ENCODE measurements around the gene NCS1. TPM values are rescaled to one million over a fixed set of nuclear protein-coding genes. Genes with fewer than 3 reads are reported as not detected.
"Not testable (repeated sequence)": the region's sequence is repeated elsewhere in the genome, so short reads cannot be mapped to it uniquely, and the experiment has no call there.

The NCS1 gene
- total RNA-seq, 2 experiments from 2014 or later, result 3.3 TPM

DNA sequence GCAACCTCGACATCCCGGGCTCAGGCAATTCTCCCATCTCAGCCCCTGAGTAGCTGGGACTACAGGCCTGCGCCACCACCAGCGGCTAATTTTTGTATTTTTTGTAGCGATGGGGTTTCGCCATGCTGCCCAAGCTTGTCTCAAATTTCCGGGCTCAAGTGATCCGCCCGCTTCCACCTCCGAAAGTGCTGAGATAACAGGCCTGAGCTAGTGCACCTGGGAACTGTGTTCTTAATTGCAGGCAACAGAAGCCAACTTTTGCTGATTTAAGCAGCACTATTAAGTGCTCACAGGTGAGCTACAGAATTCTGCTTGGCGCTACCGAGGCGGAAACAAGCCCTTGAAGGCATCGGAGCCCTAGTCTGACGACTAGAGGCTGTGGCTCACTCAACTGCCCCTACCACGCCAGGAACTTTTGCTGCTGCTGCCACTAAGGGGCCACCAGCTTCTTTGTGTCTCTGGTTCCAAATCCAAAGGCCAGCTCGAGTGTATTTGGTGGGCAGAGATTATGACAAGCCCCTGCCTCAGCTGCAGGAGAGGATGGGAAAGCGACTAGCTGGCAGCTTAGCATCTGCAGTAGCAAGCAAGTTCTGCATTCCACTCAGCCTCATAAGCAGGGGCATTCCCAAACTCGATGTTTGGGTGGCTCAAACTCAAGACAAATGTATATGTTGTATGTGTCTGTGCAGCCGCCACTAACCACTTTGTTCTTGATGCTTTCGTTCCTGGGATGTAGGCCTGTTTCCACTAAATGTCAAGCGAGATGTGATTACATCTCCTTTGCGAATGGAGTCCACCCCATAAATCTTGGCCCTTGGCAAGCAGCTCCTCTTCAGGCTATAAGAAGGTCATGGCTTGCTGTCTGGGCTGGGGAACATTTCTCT is 82.8 kb downstream of the NCS1 start:
- POLR2A ChIA-PET, result interaction anchor here (0.7 kb wide), 1 partner anchor 8 kb away, joined by 3 read pairs; no protein-coding TSS in a partner anchor

DNA sequence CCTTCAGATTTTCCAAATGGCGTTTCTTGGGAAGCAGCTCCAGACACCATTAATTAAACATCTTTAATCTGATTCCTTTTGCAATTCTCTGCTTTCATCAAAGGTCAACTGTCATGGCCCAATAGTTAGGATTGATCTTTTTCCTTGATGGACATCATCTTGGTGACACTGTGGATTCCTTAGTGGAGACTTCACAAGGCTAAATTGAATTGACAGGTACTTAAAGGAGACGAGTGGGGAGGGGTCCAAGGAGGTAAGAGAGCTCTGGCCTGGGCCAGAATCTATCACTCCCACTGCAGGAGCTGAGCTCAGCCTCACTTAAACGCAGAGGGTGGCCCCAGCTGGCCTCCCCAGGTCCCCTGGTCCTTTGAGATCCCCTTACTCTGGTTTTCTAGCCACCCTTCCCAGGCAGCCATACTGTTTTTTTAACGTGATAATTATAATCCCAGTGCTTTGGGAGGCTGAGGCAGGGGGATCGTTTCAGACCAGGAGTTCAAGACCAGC is 83.5 kb downstream of the NCS1 start:
- DNase-seq (no peak), ATAC-seq (no peak)
- peaks cover 22% of the 10 kb centered on the region for H3K27me3 Mint-ChIP-seq (ENCODE audit: low read depth)
- no peaks in the 10 kb centered on the region for H3K4me1 Mint-ChIP-seq (ENCODE audit: low read depth)
- H3K36me3 Mint-ChIP-seq (ENCODE audit: low read depth), result no peaks in the 10 kb centered on the region
- ChIA-PET CTCF (no interaction called here), POLR2A (no interaction called here)
- H3K4me3 Mint-ChIP-seq, result no peak overlapping the region
- no peak overlapping the region for H3K27ac Mint-ChIP-seq
- H3K9me3 Mint-ChIP-seq (ENCODE audit: insufficient read depth), result no peaks in the 10 kb centered on the region

More for the DNA sequence above, 82.8 kb downstream of the NCS1 start:
- ATAC-seq, result no peak
- Mint-ChIP-seq H3K36me3 (ENCODE audit: low read depth) (no peaks in the 10 kb centered on the region), H3K27me3 (ENCODE audit: low read depth) (peaks cover 23% of the 10 kb centered on the region), H3K4me1 (ENCODE audit: low read depth) (no peaks in the 10 kb centered on the region), H3K4me3 (no peak overlapping the region), H3K9me3 (ENCODE audit: insufficient read depth) (no peaks in the 10 kb centered on the region), H3K27ac (no peak overlapping the region)
- CTCF ChIA-PET, result no interaction called here
- no peak for DNase-seq

DNA sequence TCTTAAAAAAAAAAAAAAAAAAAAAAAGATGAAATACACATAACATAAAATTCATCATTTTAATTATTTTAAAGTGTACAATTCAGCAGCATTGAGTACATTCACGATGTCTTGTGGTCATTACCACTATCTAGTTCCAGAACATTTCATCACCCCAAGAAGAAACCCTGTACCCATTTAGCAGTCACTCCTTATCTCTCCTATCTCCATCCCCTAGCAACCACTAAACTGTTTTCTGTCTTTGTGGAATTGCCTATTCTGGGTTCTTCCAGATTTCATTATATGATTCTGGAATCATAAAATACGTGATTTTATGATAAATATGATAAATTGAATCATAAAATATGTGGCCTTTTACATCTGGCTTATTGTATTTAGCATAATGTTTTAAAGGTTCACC is 84.4 kb downstream of the NCS1 start:
- peaks cover 19% of the 10 kb centered on the region for H3K27me3 Mint-ChIP-seq (ENCODE audit: low read depth)
- ATAC-seq, result no peak
- no peaks in the 10 kb centered on the region for H3K9me3 Mint-ChIP-seq (ENCODE audit: insufficient read depth)
- no peak overlapping the region for H3K27ac Mint-ChIP-seq
- H3K4me3 Mint-ChIP-seq, result no peak overlapping the region
- H3K36me3 Mint-ChIP-seq (ENCODE audit: low read depth), result no peaks in the 10 kb centered on the region
- DNase-seq, result no peak
- H3K4me1 Mint-ChIP-seq (ENCODE audit: low read depth), result no peaks in the 10 kb centered on the region
- POLR2A ChIA-PET, result no interaction called here
- CTCF ChIA-PET, result no interaction called here

DNA sequence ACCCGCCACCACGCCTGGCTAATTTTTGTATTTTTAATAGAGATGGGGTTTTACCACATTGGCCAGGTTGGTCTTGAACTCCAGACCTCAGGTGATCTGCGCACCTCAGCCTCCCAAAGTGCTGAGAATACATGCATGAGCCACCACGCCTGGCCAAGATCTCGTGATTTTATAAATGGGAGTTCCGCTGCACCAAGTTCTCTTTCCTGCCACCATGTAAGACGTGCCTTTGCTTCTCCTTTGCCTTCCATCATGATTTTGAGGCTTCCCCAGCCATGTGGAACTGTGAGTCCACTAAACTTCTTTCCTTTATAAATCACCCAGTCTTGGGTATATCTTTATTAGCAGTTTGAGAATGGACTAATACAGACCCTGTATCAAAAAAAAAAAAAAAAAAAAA is 85.9 kb downstream of the NCS1 start:
- H3K27ac Mint-ChIP-seq; H3K36me3 Mint-ChIP-seq (ENCODE audit: low read depth); H3K4me3 Mint-ChIP-seq; DNase-seq; CTCF ChIA-PET; ATAC-seq; H3K4me1 Mint-ChIP-seq (ENCODE audit: low read depth); H3K9me3 Mint-ChIP-seq (ENCODE audit: insufficient read depth); POLR2A ChIA-PET: not testable (repeated sequence)
- peaks cover 24% of the 10 kb centered on the region for H3K27me3 Mint-ChIP-seq (ENCODE audit: low read depth)

DNA sequence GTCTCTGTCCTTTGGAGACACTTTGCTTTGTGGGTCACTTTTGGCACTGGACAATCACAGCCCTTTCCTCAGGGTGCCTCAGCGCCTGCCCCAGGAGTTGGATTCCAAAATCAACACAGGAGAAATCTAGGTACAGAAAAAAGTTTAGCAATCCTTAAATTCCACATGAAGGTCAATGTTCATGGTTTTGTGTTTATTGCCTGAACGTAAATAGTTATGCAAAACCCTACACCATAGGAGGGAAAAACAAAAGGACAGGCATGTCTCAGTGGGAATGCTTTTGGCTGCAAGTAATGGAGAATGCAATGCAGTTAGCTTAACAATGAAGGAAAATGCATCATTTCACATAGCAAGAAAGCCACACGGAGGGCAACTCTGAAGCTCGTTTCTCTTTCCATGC is 86.8 kb downstream of the NCS1 start:
- ChIA-PET CTCF (interaction anchor here (0.6 kb wide), 1 partner anchor 14 kb away, joined by 3 read pairs; no protein-coding TSS in a partner anchor), POLR2A (interaction anchor here (0.7 kb wide), 1 partner anchor 713 kb away, joined by 3 read pairs; no protein-coding TSS in a partner anchor)
- Mint-ChIP-seq H3K36me3 (ENCODE audit: low read depth) (no peaks in the 10 kb centered on the region), H3K4me3 (no peak overlapping the region), H3K9me3 (ENCODE audit: insufficient read depth) (no peaks in the 10 kb centered on the region), H3K27me3 (ENCODE audit: low read depth) (peaks cover 31% of the 10 kb centered on the region), H3K27ac (no peak overlapping the region), H3K4me1 (ENCODE audit: low read depth) (no peaks in the 10 kb centered on the region)
- DNase-seq (no peak), ATAC-seq (no peak)

DNA sequence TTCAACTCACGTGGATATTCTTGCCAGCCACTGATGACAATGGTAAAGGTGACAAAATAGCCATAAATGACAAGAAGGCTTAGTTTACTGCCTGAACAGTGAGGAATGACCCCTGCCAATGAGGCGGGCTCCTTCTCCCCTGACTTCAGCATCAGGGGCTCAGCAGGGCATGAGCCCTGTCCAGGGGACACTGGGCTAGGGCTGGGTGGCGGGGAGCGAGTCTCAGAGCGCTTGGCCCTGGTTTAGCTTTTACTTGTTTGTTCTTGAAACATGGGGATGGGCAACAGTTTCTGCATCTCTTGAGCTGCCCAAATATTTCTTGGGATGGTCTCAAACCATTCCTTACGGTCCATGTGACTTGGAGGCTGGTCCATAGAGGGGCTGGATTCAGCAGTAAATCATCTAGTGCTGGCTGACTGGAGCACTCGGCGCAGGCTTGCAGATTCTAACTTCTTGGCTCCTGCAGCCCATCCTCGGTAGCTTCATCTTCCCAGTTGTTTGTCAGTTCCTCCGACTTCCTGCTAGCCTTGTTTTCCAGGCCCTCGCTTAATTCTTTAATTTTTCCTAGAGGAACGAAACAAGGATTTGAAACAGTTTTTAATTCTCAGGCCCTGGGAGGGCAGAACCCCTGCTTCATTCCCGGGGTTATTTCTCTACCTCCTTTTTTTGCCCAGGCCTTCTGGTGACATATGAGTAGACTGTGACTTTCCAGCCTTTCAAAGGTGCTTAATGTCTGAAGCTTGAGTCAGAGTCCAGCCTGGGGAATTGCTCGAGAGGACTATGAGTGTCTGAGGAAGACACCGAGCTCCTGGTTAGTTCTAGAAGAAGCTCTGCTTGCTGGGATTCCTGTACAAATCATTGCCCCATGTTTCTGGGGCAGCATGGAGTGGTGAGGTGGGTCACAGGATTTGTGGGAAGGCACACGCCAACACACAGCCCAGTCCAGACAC is 88.9 kb downstream of the NCS1 start:
- no peak for ATAC-seq
- no peaks in the 10 kb centered on the region for H3K4me1 Mint-ChIP-seq (ENCODE audit: low read depth)
- H3K27ac Mint-ChIP-seq, result no peak overlapping the region
- H3K36me3 Mint-ChIP-seq (ENCODE audit: low read depth), result no peaks in the 10 kb centered on the region
- H3K4me3 Mint-ChIP-seq, result no peak overlapping the region
- CTCF ChIA-PET, result no interaction called here
- DNase-seq, result no peak
- H3K27me3 Mint-ChIP-seq (ENCODE audit: low read depth), result peaks cover 44% of the 10 kb centered on the region
- POLR2A ChIA-PET, result no interaction called here
- H3K9me3 Mint-ChIP-seq (ENCODE audit: insufficient read depth), result no peaks in the 10 kb centered on the region

DNA sequence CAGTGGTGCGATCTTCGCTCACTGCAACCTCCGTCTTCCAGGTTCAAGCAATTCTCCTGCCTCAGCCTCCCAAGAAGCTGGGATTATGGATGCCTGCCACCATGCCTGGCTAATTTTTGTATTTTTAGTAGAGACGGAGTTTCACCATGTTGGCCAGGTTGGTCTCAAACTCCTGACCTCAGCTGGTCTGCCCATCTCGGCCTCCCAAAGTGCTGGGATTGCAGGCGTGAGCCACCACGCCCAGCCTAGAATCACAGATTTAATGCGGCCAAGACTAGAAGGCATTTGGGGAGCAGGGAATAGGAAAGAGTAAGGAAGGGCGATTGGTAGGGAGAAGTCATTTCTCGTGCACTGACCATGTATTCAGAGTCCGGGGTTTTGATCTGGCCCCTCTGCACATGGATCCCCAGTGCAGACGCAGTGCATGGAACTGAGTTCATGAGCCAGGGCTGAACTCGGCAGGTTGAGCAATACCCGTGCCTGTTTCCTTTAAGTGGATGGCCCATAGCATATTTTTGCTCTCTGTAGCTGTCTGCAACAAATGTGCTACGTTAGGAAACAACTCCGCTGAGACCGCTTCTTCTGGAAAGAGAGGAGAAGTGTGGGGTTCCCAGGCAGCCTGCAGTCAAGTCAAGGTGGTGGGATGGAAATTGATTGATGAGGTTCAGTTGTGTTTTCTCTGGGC is 90.0 kb downstream of the NCS1 start:
- ChIA-PET POLR2A (no interaction called here), CTCF (no interaction called here)
- H3K9me3 Mint-ChIP-seq (ENCODE audit: insufficient read depth), result no peaks in the 10 kb centered on the region
- H3K27ac Mint-ChIP-seq, result no peak overlapping the region
- DNase-seq (no peak), ATAC-seq (no peak)
- H3K27me3 Mint-ChIP-seq (ENCODE audit: low read depth), result peaks cover 55% of the 10 kb centered on the region
- H3K4me1 Mint-ChIP-seq (ENCODE audit: low read depth), result no peaks in the 10 kb centered on the region
- H3K36me3 Mint-ChIP-seq (ENCODE audit: low read depth), result no peaks in the 10 kb centered on the region
- H3K4me3 Mint-ChIP-seq, result no peak overlapping the region

DNA sequence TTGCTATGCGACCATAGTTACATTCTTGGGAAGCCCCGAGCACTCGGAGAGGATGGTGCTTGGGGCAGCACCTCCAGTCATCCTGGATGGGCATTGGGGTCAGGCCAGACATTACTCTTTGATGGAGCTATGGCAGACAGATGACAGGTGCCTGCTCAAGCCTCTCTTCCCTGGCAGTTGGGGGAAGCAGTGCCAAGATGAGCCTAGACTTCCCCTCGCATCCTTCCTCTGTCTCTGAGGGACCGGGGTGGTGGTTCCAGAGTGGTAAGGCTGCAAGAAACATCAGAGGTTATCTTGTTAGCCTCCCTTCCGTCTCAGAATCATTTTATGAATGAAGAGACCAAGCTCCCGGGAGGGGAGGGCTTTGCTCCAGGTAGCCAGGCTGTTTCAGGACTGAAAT is 90.6 kb downstream of the NCS1 start:
- CTCF ChIA-PET, result interaction anchor here (0.6 kb wide), 1 partner anchor 125 kb away, joined by 3 read pairs; no protein-coding TSS in a partner anchor
- no peaks in the 10 kb centered on the region for H3K9me3 Mint-ChIP-seq (ENCODE audit: insufficient read depth)
- H3K27me3 Mint-ChIP-seq (ENCODE audit: low read depth), result peaks cover 57% of the 10 kb centered on the region
- DNase-seq, result no peak
- no peak for ATAC-seq
- POLR2A ChIA-PET, result no interaction called here
- no peak overlapping the region for H3K27ac Mint-ChIP-seq
- no peak overlapping the region for H3K4me3 Mint-ChIP-seq
- no peaks in the 10 kb centered on the region for H3K4me1 Mint-ChIP-seq (ENCODE audit: low read depth)
- H3K36me3 Mint-ChIP-seq (ENCODE audit: low read depth), result no peaks in the 10 kb centered on the region

DNA sequence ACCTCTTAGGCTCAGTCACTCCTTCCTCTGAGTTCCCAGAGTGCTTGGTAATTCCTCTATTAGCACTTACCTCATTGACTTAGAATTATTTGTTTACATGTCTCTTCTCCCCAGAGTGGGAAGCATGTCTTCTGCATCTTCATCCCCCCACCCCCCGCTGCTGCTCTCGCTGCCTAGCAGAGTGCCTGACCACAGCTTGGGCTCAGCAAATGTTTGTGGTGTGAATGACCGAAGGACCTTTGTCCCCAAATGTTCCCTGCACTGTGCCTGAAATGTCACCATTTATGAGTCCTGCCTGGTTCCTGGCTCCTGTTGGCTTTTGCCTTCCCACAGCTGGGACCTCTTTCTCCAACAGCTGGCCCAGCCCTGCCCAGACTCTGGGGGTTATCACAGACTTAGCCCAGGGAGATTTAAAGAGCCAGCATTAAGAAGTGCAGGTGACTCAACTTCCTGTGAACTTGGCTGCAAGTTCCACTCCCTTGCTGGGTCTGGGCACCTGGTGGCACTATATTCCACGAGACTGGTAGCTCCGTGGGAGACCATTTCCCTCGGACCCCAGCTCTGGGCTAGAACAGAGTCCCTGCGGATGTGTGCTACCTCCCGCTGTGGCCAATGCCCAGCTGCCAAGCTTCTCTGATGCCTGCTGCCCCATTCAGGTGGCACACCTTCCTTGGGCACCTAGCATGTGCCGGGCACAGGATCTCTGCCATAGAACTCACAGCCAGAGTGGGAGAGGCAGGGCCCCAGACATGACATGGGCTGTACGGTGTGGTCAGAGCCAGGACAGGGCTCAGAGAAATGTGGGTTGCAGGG is 91.6 kb downstream of the NCS1 start:
- Mint-ChIP-seq H3K9me3 (ENCODE audit: insufficient read depth) (no peaks in the 10 kb centered on the region), H3K4me3 (no peak overlapping the region), H3K36me3 (ENCODE audit: low read depth) (no peaks in the 10 kb centered on the region), H3K27ac (no peak overlapping the region), H3K27me3 (ENCODE audit: low read depth) (peaks cover 63% of the 10 kb centered on the region), H3K4me1 (ENCODE audit: low read depth) (no peaks in the 10 kb centered on the region)
- POLR2A ChIA-PET, result no interaction called here
- no peak for ATAC-seq
- no peak for DNase-seq
- CTCF ChIA-PET, result no interaction called here

DNA sequence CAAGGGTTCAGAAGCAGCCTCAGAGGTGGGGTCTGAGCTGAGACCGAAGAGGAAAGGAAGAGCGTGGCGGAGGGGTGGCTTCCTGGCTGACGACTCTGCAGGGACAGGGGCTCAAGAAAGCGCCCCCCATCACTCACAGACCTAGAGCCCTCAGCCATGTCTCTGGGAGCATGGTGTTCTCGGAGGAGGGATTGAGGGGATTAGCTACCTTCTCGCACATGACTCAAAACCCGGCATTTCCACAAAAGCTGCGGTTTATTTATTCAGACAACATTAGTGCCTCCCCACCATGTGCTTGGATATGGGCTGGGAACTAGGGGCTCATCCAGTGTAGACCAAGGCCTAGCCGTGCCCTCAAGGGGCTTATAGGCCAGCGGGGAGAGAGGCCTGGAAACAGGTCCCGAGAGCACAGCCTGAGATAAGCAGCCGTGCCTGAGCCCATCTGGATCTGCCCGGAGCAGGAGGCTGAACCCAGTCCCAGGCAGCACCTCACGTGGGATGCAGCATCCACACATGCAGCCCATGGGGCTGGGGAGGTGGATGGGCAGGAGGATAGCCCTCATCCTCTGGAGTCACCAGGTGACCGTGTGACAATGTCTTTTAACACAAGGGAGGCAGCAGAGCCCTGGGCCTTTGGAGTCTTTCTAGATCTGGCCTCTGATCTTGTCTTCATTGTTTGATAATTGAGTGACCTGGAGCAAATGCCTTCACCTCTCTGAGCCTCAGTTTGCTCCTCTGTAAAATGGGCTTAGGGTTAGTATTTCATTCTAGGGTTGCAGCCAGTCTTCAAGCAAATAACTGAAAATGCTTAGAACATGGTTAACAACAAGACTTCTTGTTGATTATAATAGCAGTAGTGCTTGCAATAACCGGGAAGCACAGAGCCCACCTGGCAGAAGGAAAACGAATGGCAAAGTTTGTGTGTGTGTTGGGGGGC is 92.5 kb downstream of the NCS1 start:
- ChIA-PET CTCF (no interaction called here), POLR2A (interaction anchor here (1.0 kb wide), 1 partner anchor 212 kb away, joined by 3 read pairs; no protein-coding TSS in a partner anchor)
- Mint-ChIP-seq H3K9me3 (ENCODE audit: insufficient read depth) (no peaks in the 10 kb centered on the region), H3K27ac (no peak overlapping the region), H3K4me3 (no peak overlapping the region), H3K27me3 (ENCODE audit: low read depth) (peaks cover 66% of the 10 kb centered on the region), H3K36me3 (ENCODE audit: low read depth) (no peaks in the 10 kb centered on the region), H3K4me1 (ENCODE audit: low read depth) (no peaks in the 10 kb centered on the region)
- ATAC-seq, result no peak
- DNase-seq, result no peak
